GM18907 (cell line): Measurements from ENCODE around the gene MACF1.

Experiments used
- ATAC-seq: cut with Tn5 transposase; IDR thresholded peaks from one replicate; pipeline ENCODE4 v1.9.1; 2021; ENCODE audit warnings: mild to moderate bottlenecking, moderate library complexity; ENCODE audit not compliant: unreplicated experiment

The MACF1 gene

DNA sequence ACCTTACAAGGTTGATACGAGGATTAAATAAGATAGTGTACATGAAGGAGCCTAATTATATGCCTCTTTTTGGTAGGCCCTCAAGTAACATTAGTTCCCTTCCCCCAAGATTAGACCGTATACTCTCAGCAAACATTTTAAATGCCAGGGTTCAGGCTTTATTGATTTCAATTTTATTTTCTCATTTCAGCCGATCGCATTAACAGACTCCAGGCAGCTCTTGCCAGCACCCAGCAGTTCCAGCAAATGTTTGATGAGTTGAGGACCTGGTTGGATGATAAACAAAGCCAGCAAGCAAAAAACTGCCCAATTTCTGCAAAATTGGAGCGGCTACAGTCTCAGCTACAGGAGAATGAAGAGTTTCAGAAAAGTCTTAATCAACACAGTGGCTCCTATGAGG, 182.5 kb downstream of the MACF1 start:
- no peak for ATAC-seq

DNA sequence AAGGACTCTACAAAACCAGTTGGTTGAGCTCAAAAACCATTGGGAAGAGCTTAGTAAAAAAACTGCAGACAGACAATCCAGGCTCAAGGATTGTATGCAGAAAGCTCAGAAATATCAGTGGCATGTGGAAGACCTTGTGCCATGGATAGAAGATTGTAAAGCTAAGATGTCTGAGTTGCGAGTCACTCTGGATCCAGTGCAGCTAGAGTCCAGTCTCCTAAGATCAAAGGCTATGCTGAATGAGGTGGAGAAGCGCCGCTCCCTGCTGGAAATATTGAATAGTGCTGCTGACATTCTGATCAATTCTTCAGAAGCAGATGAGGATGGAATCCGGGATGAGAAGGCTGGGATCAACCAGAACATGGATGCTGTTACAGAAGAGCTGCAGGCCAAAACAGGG, 183.0 kb downstream of the MACF1 start:
- no peak for ATAC-seq

DNA sequence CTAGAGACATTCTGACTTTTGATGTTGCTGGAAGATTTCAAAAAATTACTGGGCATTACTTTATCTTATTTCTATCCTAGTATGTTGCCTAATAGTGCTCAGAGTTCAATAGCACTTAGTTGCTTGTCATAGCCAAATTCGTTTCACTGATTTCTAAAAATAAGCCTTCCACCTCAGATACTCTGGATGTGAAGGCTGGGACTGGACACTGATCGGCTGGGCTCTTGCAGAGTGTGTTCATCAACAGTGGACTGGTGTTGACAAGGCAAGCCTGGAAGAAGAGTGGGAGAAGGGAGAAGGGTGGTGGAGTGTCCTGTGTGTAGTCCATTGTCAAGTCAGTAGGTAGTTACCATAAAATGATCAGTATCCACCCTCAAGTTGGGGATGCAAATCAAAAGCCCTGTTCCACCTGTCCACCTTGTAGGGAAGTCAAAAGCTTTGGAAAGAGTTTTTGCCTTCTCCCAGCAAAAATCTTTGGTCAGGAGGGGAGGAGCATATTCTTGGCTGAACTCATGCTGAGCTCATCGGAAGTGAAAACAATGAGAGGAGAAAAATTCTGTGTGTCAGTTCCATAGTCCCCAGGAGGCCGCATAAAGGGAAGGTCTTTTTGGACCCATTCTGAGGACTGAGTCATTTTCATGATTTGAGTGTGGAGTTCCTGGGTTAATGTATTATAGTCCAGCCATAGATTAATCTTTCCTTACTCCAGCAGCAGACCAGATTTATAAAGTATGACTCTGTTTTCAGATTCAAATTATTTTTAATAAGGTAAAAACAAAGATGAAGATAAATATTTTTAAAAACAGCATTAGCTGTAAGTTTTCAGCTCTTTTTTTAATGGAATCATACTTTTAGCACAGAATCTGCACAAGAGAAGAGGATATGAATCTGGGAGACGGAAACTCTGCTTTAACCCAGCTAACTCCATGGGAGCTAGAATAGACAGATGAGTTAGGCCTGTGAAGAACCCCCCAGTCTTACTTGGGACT, 187.5 kb downstream of the MACF1 start:
- no peak for ATAC-seq

DNA sequence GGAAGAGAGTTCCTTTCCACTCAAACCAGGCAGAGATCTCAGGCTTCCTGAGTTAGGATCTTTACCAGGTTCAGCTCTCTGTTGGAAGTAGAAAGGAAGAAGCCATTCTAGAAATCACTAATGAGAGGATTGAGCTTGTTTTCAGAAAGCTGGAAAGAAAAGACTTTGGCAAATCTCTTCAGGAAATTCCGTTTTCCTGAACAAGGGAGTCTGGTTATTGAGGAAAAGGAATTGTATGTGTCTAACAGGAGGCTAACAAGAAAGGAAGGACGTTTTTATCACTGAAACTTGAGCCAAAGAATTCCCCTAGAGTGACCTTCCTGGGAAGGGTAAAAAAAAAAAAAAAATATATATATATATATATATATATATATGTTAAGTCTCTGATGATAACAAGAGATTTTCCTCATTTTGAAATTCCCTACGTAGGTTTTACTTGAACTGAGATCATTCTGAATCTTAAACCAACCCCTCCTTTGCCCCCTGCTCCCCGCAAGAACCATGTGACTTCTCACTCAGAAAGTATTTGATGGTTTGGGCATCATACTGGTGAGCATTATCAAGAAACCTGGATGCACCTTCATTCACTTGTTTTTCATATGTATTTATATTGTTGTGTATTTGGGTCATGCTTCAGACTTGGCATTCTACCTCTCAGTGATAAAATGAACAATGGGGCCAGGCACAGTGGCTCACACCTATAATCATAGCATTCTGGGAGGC, 188.5 kb downstream of the MACF1 start:
- ATAC-seq: no peak

DNA sequence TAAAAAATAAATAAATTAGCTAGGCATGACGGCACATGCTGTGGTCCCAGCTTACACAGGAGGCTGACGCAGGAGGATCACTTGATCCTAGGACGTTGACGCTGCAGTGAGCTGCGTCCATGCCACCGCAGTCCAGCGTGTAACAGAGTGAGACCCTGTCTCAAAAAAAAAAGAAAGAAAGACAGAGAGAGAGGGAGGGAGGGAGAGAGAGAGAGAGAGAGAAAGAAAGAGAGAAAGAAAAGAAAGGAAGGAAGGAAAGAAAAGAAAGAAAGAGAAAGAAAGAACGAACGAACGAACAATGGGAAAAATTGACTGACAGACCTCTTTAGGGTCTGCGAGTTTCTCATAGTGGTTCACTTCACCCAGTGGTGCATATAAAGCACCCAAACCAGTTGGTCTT, 189.2 kb downstream of the MACF1 start:
- ATAC-seq: no peak

DNA sequence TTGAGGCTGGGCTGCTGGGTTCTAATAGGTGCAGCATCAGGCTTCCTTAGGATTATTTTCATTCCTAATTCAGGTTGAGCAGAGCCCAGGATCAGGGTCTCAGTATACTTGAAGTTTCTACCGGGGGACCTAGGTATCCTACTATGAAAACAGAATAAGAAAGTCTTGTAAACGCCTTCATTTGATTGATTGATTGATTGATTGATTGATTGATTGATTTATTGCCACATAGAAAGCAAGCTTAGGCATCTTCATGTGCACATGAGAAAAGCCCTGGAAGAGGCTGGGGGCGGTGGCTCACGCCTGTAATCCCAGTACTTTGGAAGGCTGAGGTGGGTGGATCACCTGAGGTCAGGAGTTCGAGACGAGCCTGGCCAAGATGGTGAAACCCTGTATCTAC, 189.6 kb downstream of the MACF1 start:
- no peak for ATAC-seq

DNA sequence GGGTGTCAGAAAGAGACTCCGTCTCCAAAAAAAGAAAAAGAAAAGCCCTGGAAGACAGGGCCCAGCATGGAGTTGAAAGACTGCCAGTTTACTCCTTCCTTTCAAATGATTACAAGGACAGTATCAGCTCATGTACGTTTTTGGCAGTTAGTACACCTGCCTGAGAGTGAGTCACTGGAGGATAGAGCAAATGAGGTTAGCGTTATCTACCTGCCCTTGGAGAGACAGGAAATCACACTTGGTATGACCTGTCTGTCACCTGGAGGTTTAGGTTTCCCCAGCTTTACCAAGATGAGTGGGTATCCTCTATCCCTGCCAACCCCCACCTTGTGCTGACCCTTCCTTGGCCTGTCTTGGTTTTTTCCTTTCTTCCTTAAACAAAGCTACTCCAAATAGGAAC, 190.1 kb downstream of the MACF1 start:
- ATAC-seq: no peak

DNA sequence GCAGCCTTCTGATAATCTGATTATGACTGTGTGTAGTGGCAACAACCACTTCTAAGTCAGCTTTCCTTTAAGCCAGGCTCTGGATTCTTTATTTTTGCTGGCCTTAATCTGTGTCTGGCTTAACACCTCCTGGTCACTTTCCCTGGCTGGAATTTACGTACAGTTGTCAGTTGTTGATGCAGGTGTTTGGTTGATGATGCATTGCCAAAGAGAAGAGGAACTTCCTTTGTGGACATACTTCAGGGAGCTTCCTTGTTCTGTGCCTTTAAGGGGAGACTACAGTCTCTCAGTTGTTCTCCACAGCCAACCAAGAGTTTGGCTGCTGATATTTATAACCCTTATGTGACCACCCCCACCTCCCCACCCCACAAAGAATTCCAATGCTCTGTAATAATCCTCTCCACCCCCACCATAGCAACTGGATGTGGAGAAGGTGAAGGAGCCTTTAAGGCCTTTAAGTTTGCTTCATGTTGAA, 190.9 kb downstream of the MACF1 start:
- no peak for ATAC-seq

DNA sequence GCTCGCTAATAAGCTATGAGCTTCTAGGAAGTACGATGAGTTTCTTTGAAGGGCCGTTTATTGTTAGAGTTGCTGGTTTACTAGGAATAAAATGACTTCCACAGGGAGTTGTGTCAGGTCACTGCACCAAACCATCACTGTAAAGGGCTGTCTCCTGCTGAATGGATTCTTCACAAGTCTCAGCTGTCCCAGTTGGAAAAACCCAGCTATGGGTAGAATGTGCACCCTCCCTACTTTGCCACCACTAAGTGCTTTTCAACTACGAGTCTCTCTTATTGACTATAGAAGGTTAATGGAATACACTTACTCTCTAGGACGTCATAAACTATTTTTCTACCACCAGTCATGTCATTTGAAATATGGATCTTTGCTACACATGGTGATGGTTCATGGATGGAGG, 192.2 kb downstream of the MACF1 start:
- no peak for ATAC-seq

DNA sequence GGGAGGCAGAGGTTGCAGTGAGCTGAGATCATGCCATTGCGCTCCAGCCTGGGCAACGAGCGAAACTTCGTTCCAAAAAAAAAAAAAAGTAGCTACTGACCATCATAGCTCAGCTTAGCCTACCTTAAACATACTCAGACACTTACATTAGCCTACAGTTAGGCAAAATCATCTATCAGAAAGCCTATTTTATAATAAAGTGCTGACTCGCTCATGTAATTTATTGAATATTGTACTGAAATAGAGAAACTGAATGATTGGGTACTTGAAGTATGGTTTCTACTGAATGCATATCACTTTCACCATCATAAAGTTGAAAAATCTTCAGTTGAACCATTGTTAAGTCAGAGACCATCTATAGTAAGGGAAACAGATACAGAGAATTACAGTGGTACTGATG, 193.0 kb downstream of the MACF1 start:
- no peak for ATAC-seq

DNA sequence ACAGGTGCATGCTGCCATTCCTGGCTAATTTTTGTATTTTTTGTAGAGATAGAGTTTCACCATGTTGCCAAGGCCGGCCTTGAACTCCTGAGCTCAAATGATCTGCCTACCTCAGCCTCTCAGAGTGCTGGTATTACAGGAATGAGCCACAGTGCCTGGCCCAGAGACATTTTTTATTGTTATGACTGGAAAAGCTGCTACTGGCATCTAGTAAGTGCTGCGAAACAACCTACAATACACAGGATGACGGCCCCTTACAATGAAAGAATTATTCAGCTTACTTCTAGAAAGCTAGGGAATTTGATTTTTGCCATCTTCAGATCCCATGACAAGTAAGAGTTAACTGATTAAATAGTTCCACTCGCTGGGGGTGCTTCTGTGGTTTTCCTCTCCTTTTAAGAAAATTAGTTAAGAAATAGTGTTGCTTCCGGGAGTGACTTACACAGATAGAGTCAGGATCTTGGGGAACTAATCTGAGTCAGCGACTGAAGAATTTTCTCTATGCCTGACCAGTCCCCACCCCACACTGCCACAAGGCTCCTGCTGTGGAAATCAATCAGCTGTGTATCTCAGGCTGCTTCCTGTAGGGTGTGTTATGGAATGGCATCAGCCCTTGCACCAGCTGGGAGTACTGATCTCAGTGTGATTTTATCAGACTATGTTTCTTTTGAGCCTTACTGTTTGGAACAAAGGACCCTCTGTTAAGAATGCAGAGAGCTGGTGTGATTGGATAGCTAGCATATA, 194.0 kb downstream of the MACF1 start:
- ATAC-seq: peak; percentile 52

DNA sequence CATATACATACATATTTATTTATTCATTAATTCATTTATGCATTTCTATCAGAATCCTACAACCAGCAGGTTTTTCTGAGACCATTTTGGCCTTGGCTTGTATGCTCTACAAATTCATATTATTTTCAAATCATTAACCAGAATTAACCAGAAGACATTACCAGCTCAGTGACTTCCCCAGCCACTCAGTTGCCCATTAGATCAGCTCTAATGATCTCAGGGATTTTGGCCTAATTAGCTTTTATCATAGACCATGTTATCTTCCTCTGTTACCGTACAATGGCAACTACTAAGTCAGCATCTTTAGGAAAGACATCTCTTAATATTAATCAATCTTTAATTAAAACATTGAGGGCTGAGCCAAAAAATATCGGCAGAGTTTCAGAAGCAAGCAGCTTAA, 196.6 kb downstream of the MACF1 start:
- ATAC-seq: no peak

DNA sequence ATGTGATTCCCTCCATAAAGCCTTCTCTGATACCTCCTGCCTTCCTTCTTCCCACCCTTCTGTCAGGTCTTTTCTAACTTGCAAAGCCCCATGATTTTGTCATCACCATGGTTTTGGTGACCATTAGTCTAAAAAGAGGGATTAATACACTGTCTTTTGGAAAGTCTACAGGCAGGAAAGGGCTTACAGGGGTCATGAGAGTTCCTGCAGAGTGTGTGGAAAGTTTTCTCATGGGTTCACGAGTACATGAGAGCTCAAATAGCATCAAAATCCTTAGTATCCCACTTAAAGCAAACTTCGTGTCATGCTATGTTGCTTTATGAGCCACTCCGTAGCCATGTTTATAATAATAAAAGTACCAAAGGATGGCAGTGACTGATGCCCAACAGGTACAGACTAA, 200.4 kb downstream of the MACF1 start:
- ATAC-seq: no peak

DNA sequence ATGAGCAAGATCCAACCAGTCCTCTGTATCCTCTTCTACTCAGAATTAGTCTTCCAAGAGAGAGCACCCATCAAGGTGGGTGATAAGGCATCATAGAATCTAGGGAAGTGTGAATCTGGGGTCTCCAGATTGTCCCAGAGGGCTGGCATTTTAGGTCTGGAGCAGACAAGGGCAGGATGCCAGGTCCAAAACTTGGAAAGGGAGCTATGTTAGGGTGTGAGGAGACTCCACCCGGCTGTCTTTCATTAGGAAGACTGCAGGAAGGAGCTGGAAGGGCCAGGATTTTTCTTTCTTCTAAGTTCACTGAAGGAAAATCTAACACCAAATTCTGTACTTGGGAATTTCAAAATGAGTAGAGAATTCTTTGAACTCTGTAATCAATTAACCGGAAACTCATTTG, 200.9 kb downstream of the MACF1 start:
- no peak for ATAC-seq

DNA sequence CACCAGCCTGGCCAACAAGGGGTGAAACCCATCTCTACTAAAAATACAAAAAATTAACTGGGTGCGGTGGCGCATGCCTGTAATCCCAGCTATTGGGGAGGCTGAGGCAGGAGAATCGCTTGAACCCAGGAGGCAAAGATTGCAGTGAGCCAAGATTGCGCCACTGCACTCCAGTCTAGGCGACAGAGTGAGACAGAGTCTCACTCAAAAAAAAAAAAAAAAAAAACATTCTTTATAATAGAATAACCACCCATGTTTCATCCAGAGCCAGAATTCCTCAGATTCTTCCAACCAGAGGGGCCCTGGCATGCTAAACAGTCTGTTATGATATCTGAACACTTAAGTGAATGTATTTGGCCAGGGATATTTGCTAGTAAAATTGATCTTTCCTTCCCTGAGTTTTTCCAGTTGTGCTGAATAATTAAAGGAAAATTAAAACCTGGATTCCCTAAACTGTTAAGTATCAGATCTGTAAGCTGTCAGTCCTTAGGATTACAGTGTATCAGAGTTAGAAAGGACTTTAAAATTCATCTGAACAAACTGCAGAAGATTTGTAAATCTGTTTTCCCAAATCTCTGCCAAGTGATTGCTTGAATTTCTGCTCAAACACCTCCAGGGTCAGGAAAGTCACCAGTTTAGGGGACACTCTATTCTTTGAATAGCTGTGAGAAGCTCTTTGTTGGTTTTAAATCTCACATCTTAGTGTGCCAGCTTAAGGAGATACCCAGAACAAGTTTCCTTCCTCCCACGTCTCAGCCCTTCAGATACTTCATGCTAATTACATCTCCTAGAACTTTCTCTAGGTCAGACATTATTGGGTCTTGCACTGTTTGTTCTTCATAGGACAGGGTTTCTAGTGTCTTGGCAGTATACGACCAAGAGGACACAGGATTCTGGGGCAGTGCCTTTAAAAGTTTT, 202.3 kb downstream of the MACF1 start:
- no peak for ATAC-seq

DNA sequence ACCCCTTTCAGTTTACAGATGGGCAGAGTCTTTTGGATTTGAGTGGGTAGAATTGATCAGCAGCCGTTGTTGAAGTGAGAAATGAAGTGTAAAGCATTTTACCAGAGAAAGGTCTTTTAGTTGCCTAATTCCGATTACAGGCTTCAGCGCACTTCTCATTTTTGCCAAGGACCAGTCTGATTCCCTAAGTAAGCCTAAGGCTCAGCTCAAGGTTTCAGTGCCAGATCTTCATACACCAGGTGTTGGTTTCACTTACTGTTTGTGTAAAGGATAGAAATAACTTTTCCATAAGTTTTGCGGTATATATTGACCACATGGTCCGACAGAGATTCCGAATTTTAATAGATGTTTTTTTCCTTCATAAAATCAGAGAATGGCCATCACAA, 203.0 kb downstream of the MACF1 start:
- no peak for ATAC-seq

DNA sequence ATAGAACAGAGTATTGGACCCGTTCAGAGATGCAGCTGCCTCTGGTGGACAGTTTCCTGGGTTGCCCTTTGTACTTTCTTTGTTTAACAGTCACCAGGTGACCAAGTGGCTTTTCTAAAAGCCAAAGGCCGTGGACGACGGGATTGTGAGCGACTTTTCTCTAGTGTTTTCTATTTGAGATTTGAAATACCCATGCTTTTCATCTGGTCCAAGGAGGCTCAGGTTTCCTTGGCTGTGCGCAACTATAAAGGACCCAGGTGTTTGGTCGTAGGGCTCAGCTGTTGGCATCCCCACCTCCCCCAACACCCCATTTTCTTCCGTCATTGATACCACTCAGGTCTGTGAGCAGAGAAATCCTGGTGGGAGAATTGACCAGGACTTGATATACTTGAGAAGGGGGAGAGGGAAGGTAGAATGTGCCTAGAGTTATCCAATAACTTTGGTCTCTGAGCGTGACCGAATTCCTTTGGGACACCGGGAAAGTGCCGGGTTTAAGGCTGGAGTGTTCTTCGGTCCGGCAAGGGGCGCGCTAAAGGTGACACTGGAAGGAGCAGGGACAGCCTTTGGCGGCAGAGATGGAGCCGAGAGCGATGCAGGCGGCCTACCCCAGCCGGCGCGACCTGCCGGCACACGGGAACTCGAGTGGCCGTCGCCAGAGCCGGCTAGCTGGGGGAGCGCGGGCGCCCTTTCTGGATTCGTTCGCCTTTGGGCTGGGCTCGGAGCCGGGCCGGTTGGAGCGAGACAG, 203.6 kb downstream of the MACF1 start:
- ATAC-seq: no peak

DNA sequence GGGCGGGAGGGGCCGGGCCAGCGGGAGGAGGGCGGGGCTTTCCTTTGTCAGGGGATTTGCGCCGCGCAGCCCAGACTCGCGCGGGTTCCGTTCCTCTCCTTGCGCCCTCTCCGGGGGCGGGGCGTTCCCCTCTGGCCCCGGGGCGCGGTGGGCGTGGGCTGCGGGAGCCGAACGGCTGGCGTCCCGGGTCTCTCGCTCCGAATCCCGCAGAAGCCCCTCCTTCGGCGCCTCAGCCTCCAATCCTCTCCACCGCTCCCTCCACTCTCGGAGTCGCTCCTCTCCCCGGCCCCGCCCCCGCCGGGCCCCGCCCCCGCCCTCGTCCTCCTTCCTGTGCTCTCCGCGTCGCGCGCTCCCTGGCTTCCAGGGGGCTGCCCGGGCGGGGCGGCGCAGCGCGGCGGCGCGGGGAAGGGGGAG, 204.2 kb downstream of the MACF1 start:
- ATAC-seq: peak; percentile 85

DNA sequence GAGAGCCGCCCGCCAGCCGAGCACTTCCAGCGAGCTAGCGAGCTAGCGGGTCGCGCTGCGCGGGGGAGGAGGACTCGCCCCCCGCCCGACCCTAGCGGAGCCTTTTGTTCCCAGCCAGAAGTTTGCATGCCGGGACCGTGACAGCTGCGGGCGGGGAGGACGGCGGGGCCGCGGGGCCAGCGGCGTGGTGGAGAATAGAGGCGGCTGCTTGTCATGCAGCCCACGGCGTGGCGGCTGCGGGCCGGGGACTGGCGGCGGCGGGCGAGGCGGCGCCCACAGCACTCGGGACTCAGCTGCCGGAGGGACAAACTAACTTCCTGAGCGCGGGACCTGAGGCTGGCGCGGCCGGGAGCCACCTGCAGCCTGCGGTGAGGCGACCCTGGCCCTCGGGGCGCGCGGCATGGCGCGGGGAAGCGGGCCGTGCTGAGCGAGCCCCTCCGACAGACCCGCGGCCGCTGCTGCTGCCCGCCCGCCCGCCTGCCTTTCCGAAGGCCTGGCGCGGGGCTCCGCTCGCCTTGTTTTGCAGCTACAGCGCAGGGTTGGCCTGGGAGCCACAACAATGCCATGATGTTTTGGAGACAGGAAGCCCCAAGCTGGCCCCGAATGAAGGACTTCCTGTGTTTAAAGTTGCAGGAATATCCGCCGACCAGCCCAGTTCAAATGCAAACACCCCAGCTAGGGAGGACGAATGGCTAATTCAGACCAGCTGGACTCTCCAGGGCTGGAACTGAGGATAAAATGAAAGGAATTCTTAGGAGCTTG, 204.7 kb downstream of the MACF1 start:
- ATAC-seq: no peak
